Measurements from ENCODE around the gene MYO1G. TPM values are rescaled to one million over a fixed set of nuclear protein-coding genes. Genes with fewer than 3 reads are reported as not detected.

MYO1G gene
- total and polyA plus RNA-seq, 9 of the 15 experiments (the other 6 are each of a cell fraction or from before 2014, with no cell fraction given), result 0.03 to 0.62 (median 0.13) TPM; not detected in 1

GRCh38 chr7:44986218-44987053 is 7.6 kb upstream of the MYO1G start (continued):
- TF ChIP-seq CBX1 (IDR thresholded peaks at IDR 0.05; ENCODE audit: low read depth), result peak; percentile 81
- peak in 1 of 2 experiments; percentile 55; a peak in 1 of 4 replicates for TF ChIP-seq NONO (IDR thresholded peaks at IDR 0.05; ENCODE audit: low read depth in 2 of 2, low read length in 1 of 2)
- peak; percentile 65; the same call in 1 of the 2 replicates for TF ChIP-seq HBP1 (CRISPR knock-in tag; IDR thresholded peaks at IDR 0.05)
- peak; percentile 99 for TF ChIP-seq POLR2B (IDR thresholded peaks at IDR 0.05; ENCODE audit: low read depth, partially characterized antibody)
- TF ChIP-seq HLTF (IDR thresholded peaks at IDR 0.05), result peak; percentile 37; the same call in 1 of the 2 replicates
- TF ChIP-seq FOXA3 (CRISPR knock-in tag; conservative IDR thresholded peaks at IDR 0.05 in 1 of 2, IDR thresholded peaks at IDR 0.05 in 1 of 2), result 0 out of 4 replicates have a peak, but pooled peaks of 1 of the 2 experiments have one; percentile 47
- TF ChIP-seq MNT (conservative IDR thresholded peaks at IDR 0.05), result peak; percentile 97
- no peak for TF ChIP-seq MCM2 (IDR thresholded peaks at IDR 0.05; ENCODE audit: low read depth)
- no peak for TF ChIP-seq ZNF253 (CRISPR knock-in tag; conservative IDR thresholded peaks at IDR 0.05)
- peak; percentile 71; the same call in 1 of the 2 replicates for TF ChIP-seq ZNF197 (CRISPR knock-in tag; IDR thresholded peaks at IDR 0.05; ENCODE audit: low read depth)
- TF ChIP-seq ZNF316 (IDR thresholded peaks at IDR 0.05), result peak; percentile 77
- no peak for TF ChIP-seq FOXJ3 (CRISPR knock-in tag; IDR thresholded peaks at IDR 0.05)
- TF ChIP-seq MXD1 (CRISPR knock-in tag; IDR thresholded peaks at IDR 0.05; ENCODE audit: borderline replicate concordance, poor library complexity, severe bottlenecking), result peak; percentile 88
- no peak for TF ChIP-seq TCFL5 (CRISPR knock-in tag; conservative IDR thresholded peaks at IDR 0.05)
- TF ChIP-seq BHLHE40 (IDR thresholded peaks at IDR 0.05; ENCODE audit: low read length), result peak; percentile 20; the same call in 1 of the 2 replicates
- TF ChIP-seq JUN (IDR thresholded peaks at IDR 0.05; ENCODE audit: borderline replicate concordance, low read depth, low read length), result peak; percentile 88; the same call in 1 of the 2 replicates
- peak; percentile 91 for TF ChIP-seq JUN (CRISPR knock-in tag; IDR thresholded peaks at IDR 0.05; ENCODE audit: borderline replicate concordance)
- TF ChIP-seq NR2C1 (IDR thresholded peaks at IDR 0.05), result no peak
- TF ChIP-seq NR2C1 (tag; IDR thresholded peaks at IDR 0.05), result no peak
- TF ChIP-seq FIP1L1 (IDR thresholded peaks at IDR 0.05; ENCODE audit: low read depth, low read length, poor library complexity, severe bottlenecking), result peak; percentile 84
- peak; percentile 90 for TF ChIP-seq HMGN3 (IDR thresholded peaks at IDR 0.05; ENCODE audit: borderline replicate concordance, extremely low read depth, insufficient read length, low read depth, low read length)
- peak; percentile 97 for TF ChIP-seq ZZZ3 (IDR thresholded peaks at IDR 0.05)
- peak; percentile 89; the same call in 1 of the 2 replicates for TF ChIP-seq TARDBP (IDR thresholded peaks at IDR 0.05)
- peak; percentile 99 for TF ChIP-seq TAF7 (tag; IDR thresholded peaks at IDR 0.05)
